HG03064 (cell line): Measurements from ENCODE around the gene MPG.

Experiments used
- ATAC-seq: cut with Tn5 transposase; IDR thresholded peaks from one replicate; pipeline ENCODE4 v1.9.1; 2021; ENCODE audit warnings: low read depth; ENCODE audit not compliant: unreplicated experiment

MPG gene

DNA sequence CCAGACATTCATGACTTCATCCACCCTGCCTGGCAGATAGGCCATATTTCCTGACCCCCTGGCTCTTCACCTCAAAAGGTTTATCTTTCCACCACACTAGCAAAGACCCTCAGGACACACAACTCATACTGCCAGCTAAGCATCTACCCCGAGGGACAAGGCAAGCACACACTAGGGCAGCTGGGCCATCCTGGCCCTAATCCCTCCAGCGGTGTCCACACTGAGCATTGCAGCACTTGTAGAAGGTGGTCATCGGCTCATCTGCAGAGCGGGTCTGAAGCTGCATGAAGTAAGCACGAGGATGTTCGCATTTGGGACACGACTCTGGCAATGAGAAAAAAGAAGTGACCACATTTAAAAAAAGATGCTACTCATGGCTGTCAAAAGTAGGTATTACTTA is 30.8 kb upstream of the MPG start:
- ATAC-seq, result no peak

DNA sequence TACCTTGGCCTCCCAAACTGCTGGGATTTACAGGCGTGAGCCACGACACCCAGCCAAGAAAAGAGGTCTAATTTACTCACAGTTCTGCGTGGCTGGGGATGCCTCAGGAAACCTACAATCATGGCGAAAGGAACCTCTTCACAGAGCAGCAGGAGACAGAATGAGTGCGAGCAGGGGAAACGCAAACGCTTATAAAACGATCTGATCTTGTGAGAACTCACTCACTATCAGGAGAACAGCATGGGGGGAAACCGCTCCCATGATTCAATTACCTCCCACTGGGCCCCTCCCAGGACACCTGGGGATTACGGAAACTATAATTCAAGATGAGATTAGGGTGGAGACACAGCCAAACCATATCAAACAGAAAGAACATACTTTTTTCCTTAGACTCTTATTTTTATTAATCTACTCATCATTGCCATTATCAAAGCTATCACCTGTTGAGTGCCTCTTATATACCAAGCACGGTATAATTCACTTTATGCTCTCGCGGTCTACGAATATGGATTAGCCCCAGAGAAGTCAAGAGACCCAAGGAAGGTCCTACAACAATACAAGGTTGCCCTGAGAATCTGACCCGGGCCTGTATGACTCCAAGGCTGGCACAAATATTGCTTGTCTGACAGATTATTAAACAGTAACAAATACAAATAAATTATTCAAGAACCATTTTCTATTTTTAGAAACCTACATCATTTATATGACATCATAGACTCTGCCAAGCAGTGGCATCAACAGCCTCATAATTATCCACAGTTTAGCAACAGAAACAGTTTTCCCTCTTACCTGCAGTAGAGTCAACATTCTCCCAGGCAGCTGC is 27.0 kb upstream of the MPG start:
- ATAC-seq, result no peak

DNA sequence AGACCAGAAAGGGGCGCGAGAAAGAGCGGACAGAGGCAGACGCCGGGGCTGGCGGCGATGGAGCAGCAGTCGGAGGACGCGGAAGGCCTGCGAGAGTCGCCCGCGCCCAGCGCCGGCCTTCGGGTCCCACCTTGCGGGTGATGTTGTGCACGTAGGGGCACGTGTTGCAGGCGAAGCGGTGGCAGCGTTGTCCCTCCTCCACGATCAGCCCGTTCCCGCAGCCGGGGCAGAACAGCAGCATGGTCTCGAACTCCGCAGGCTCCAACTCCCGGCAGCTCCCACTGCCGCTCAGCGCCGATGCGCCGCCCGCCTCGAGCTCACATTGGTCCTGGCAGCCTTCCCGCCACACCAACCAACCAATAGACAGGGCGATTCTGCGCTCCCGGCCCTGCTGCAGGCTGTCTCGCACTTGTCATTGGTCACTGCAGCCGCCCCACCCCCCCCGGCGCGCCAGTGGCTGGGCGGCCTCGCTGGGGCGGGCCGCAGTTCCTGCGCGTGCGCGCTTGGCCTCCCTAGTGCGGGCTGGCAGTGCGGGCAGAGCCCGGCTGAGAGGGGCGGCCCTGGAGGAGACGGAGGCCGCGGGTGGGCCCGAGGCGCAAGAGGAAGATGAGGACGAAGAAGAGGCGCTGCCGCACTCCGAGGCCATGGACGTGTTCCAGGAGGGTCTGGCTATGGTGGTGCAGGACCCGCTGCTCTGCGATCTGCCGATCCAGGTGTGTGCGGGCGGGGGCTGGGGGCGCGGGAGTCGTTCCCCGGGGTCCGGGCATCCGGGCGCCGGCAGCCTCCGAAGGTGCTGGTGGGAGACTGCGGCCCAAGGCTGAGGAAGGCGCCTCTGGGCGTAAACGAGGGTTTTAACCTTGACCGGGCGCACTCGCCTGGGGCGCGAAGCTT is 24.4 kb upstream of the MPG start, which contains the start of the genes POLR3K and SNRNP25:
POLR3K (minus strand) TSS at position 263 of the 891 bp plus-strand sequence; CDS start at position 241, 22 bp downstream.
SNRNP25 (plus strand) TSS at position 483 of the 891 bp plus-strand sequence; CDS start at position 672, 189 bp downstream.
- ATAC-seq, result peak; percentile 83

DNA sequence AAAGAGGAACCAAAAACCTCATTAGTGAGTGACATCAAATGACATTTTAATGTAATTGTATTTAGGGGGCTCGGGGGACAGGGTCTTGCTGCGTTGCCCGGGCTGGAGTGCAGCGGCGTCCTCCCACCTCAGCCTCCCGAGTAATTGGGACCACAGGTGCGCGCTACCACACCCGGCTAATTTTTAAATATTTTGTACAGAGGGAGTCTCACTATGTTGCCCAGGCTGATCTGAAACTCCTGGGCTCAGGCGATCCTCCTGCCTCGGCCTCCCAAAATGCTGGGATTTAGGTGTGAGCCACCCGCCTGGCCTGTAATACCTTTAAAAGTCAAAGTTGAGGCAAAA is 23.8 kb upstream of the MPG start:
- no peak for ATAC-seq

DNA sequence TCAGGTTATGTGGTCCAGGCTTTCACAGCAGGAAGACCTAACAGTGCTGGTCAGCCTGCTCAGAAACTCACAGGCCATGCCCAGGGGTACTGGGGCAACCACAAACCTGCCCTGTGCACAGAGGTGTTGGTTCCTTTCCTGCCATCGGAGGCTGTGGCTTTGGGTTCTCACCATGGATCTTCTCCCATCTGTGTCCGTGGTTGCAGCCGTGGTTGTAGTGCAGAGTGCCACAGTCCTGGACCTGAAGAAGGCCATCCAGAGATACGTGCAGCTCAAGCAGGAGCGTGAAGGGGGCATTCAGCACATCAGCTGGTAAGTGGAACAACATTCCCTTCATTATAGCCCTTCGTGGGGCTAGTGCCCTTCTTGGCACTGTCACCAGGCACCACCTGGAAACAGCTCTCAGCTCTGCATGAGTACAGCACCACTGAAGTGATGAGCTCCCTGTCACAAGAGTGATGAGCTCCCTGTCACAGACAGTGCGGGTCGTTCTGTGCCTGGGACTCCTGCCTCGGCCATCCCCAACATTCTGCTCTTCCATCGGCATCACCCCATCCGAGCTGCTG is 22.4 kb upstream of the MPG start:
- no peak for ATAC-seq

- no peak for ATAC-seq
Measured at GRCh38 chr16:56231-56927, 21.6 kb upstream of the MPG start.

DNA sequence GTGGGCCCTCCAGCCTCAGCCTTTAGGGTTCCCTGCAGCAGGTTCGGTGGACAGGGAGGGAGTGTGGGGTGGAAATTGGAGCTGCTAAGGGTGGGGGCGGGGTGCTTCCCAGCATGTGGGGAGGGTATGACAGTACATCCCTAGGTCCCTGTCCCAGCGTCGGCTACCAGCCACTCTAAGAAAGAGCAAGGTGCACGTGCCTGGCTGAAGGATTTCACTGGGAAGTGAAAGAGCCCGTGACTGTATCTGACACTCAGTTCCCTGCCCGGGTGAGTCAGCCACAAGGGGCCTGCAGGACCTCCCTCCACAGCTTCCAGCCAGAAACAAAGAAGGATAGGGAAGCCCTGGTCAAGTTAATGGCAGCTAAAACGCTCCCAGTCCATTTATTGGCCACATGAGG is 20.3 kb upstream of the MPG start:
- no peak for ATAC-seq

- ATAC-seq, result no peak
Measured at GRCh38 chr16:58491-59439, 19.3 kb upstream of the MPG start.

GRCh38 chr16:59440-60059 is 18.5 kb upstream of the MPG start:
- no peak for ATAC-seq

GRCh38 chr16:60166-60565 is 17.9 kb upstream of the MPG start:
- no peak for ATAC-seq

GRCh38 chr16:60929-61878 is 16.8 kb upstream of the MPG start:
- ATAC-seq, result no peak

DNA sequence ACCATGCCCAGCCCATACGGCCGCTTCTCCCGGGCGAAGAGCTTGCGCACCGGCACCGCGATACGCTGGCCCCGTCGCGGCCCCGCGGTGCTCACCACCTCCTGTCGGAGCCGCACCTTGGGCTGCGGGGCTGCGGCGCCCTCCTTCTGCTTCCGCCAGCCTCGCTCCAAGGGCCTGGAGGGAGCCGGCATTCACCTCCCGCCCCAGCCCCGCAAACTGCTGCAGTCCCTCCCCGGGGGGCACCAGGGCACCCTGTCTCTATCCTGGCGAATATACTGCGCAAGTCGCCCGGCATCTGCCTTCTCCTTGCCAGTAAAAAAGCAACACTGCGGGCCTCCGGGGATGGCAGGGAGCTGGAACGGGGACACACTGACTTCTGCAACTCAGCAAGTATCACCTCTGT is 16.1 kb upstream of the MPG start:
- ATAC-seq, result no peak

- ATAC-seq, result no peak
Measured at GRCh38 chr16:62283-62967, 15.6 kb upstream of the MPG start.

DNA sequence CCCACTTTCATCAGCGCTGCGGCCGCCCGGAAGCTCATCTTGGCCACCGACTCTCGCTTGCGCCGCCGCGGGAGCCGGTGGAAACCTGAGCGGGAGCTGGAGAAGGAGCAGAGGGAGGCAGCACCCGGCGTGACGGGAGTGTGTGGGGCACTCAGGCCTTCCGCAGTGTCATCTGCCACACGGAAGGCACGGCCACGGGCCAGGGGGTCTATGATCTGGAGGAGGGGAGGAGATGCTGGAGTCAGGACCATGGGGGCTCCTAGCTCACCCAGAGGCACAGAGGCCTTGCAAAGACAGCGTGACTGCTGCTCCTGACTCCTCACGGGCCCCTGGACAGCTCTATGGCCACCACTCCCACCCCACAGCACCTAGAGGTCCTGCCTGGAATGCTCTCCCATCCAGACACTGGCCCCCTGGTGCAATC is 15.0 kb upstream of the MPG start:
- no peak for ATAC-seq

- ATAC-seq, result no peak
Measured at GRCh38 chr16:63466-63865, 14.6 kb upstream of the MPG start.

GRCh38 chr16:63998-64913 is 13.8 kb upstream of the MPG start:
- no peak for ATAC-seq

DNA sequence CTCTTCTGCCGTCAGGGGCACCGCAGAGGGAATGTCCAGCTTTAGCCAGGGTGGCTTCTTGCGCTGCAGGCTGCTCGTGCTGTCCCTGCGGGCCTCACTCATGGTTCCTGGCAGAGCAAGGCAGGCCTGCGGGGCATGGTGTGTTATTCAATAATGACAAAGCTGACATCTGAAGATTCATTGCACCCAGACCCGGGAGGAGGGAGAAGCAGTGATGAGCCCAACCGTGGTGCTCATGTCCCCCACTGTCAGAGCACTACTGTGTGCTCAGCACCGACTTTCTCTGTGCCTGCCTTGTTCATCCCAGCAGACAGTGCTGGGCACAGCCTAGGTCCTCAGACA is 13.1 kb upstream of the MPG start:
- no peak for ATAC-seq
